ENCODE data around the gene ENTREP3.

- TF ChIP-seq CTCF (IDR thresholded peaks at IDR 0.05) (no peak), POLR2AphosphoS5 (IDR thresholded peaks at IDR 0.05) (no peak)
Measured at GRCh38 chr1:155263067-155263466, 7.8 kb upstream of the ENTREP3 start.
